Measurements from ENCODE around the gene COL6A1.

The COL6A1 gene

GRCh38 chr21:45981151-45982091, at the start of gene COL6A1:
Gene COL6A1, plus strand, starts transcription at chr21:45981770. Its CDS starts 81 bp downstream, at chr21:45981851.
- peak; percentile 72 for DNase-seq (ENCODE audit: low spot score)

DNA sequence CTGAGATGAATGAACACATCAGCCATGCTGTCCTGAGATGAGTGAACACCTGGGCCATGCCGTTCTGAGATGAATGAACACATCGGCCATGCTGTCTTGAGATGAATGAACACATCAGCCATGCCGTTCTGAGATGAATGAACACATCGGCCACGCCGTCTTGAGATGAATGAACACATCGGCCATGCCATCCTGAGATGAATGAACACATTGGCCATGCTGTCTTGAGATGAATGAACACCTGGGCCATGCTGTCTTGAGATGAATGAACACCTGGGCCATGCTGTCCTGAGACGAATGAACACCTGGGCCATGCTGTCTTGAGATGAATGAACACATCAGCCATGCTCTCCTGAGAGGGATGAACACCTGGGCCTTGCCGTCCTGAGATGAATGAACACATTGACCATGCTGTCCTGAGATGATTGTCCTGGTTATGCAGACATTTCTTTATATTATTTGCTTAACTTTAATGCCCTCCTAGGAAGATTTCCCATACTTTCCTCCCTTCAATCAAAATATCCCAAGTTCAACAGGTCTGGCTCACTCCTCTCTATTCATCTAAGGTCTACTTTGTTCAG, 48.6 kb upstream of the COL6A1 start:
- no peak for DNase-seq (ENCODE audit: low spot score)

DNA sequence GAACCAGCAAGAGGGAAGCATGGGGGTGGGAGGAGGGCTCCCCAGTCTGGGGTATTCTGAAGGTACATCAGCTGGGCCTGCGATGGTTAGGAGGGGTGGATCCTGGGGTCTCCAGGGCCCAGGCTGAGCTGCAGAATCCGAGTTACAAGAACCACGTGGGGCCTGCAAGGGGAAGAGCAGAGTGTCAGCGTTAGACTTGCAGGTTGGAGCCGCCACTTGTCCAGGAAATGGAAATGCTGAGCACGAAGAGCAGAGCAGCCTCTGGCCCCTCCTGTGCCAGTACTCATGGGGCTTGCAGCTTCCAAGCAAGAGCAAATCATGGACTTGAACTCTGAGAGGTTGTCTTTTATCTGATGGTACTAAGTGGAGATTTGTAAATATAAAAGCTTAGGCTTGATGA, 47.5 kb upstream of the COL6A1 start:
- no peak for DNase-seq (ENCODE audit: low spot score)

GRCh38 chr21:45934554-45934953, 47.0 kb upstream of the COL6A1 start:
- DNase-seq (ENCODE audit: low spot score) = no peak

DNA sequence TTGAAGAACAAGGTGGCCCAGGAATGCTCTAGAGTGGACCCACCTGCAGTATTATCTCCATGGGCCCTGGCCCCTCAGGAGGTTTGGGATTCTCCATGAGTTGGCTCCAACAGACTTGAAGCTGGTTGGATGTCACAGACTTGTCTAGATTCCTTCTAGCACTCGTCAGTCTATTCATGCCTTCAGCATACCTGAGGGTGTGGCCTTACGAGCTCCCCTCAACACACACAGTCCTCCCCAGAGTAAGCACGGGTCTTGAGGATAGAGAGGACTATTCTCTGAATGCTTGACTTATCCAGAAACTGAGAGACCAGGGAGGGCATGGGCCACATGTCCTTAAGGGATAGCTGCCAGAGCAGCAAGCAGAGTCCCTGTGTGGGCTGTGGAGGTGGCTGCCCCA, 45.9 kb upstream of the COL6A1 start:
- no peak for DNase-seq (ENCODE audit: low spot score)

GRCh38 chr21:45937721-45938452, 43.7 kb upstream of the COL6A1 start:
- DNase-seq (ENCODE audit: low spot score) = no peak

DNA sequence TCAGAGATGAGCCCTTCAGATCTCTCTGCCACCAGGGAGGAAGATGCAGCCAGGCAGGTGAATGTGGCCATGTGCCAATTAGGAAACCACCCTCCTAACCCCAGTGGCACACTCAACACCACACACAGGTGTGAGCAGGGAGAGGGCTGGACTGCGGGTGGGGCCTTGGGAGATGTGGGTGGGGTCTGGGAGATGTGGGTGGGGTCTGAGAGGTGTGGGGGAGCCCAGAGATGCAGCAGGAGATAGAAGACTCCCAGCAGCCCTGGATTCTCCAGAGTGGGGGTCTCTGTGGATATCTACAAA, 43.2 kb upstream of the COL6A1 start:
- DNase-seq (ENCODE audit: low spot score) = no peak

- DNase-seq (ENCODE audit: low spot score) = no peak
Observed at GRCh38 chr21:45938811-45939520, 42.6 kb upstream of the COL6A1 start.

GRCh38 chr21:45939521-45940045, 42.0 kb upstream of the COL6A1 start:
- no peak for DNase-seq (ENCODE audit: low spot score)

- no peak for DNase-seq (ENCODE audit: low spot score)
Observed at GRCh38 chr21:45940091-45940490, 41.5 kb upstream of the COL6A1 start.

- no peak for DNase-seq (ENCODE audit: low spot score)
Observed at GRCh38 chr21:45940621-45941337, 40.8 kb upstream of the COL6A1 start.

DNA sequence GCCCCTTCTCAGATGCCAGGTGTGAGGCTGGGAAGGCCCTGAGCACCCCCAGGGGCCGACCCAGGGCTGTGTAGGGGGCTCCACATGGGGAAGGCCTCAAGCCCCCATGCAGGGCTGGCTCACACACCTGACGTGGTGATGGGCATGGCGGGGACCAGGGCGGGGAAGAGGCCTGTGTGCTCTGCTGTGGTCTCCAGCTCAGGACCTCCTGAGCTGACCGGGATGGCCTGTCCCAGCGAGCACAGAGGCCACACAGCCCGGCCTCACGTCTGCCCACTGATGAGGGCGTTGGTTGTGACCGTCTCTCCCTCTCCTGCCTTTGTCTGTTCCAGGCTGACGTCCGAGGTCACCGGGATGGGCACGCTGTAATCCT, 40.2 kb upstream of the COL6A1 start:
- no peak for DNase-seq (ENCODE audit: low spot score)

GRCh38 chr21:45941717-45942546, 39.6 kb upstream of the COL6A1 start:
- no peak for DNase-seq (ENCODE audit: low spot score)

DNA sequence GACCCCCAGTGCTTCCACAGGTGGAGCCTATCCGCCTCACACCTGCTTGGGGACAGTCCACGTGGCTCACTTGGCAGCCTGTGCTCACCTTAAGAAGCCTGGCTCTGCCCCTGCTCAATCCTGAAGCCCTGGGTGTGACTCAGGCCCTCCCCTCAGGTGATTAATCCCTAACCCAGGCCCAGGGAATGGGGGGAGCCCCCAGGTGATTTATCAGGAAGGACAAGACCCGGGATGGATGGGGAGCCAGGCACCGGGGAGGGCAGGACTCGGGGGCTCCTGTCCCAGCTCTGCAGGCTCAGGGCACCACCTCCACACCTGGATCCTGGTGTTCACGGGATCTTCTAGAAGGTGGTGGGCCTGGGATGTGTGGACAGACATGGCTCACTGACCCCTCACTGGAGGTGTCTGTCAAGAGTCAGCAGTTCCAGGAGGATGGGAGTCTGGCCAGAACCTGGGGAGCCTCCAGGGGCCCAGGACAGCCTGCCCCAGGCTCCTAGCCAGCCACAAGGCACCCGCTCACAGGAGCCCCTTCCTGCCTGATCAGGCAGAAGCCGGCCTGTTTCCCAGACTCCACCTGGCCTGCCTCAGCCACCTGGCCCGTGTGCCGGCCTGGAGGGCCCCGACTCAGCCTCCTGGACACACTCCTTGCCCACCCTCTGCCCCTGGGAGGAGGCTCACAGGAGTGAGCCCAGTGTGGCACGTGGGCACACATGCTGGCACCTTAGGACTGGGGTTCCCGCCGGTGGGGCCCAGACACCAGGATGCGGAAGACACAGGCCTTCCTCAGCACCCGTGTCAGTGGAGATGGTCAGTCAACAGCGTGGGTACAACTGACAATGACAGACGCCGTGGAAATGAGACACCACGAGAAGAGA, 38.6 kb upstream of the COL6A1 start:
- no peak for DNase-seq (ENCODE audit: low spot score)

DNA sequence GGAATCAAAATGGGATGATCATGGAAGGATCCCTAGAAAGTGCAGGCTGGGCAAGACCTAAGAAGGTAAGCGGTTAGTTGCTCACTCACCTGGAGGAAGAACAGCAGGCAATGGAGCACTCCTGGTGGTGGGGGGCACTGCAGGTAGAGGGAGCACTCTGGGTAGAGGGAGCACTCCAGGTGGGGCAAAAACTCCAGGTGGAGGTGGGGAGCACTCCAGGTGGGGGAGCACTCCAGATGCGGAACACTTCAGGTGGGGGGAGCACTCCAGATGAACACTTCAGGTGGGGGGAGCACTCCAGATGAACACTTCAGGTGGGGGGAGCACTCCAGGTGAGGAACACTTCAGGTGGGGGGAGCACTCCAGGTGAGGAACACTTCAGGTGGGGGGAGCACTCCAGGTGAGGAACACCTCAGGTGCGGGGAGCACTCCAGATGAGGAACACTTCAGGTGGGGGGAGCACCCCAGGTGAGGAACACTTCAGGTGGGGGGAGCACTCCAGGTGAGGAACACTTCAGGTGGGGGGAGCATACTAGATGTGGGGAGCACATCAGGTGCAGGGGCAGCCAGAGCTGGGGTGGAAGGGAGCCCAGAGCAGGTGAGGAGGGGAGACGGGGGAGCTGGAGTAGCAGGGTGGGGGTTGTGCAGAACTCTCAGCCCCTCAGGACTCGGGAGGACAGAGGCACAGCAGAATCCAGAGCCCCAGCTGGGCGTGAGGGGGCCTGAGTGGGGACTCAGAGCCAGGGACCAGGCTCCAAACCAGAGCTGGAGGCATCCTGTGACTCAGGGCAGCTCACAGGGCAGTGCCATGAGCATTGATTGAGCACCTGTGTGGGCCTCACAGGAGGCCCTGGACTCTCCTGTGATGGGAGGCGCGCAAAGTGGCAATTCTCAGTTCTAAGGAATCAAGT, 37.7 kb upstream of the COL6A1 start:
- DNase-seq (ENCODE audit: low spot score) = no peak

GRCh38 chr21:45944601-45945000, 37.0 kb upstream of the COL6A1 start:
- no peak for DNase-seq (ENCODE audit: low spot score)

- no peak for DNase-seq (ENCODE audit: low spot score)
Observed at GRCh38 chr21:45945066-45945867, 36.3 kb upstream of the COL6A1 start.

GRCh38 chr21:45945868-45946210, 35.7 kb upstream of the COL6A1 start:
- no peak for DNase-seq (ENCODE audit: low spot score)
